HL-60 (cell line): ENCODE results near the gene CD151.

Experiments used
- DNase-seq, 2 experiments: peaks; one replicate each; pipeline ENCODE4 v3.0.0-alpha.2; 2010 to 2020; ENCODE audit warnings: low read depth in 1 of 2, low spot score in 1 of 2
- H3K27ac ChIP-seq: fragments of 250-450 bp; sonication (Bioruptor Pico); replicated peaks from 2 replicates; pipeline ENCODE4 v1.5.1; 2020; ENCODE audit warnings: mild to moderate bottlenecking, moderate library complexity
- H3K27me3 ChIP-seq: fragments of 250-450 bp; sonication (Bioruptor Pico); 2 replicates; pipeline ENCODE4 v1.5.1; 2021; ENCODE audit warnings: mild to moderate bottlenecking, moderate library complexity; ENCODE audit not compliant: insufficient read depth, poor library complexity, severe bottlenecking
- H3K4me3 ChIP-seq: replicated peaks from 2 replicates; pipeline ENCODE4 v1.5.1; 2011; ENCODE audit warnings: mild to moderate bottlenecking, control low read depth, low read length; ENCODE audit not compliant: insufficient read depth
- GABPA ChIP-seq: IDR thresholded peaks from 2 replicates; pipeline ENCODE4 v1.6.1; 2012; ENCODE audit warnings: low read depth
- POLR2AphosphoS5 ChIP-seq: IDR thresholded peaks from 2 replicates; pipeline ENCODE4 v1.6.1; 2012; ENCODE audit warnings: low read depth
- SPI1 ChIP-seq: IDR thresholded peaks from 2 replicates; pipeline ENCODE4 v1.6.1; 2012; ENCODE audit warnings: low read depth, mild to moderate bottlenecking, borderline replicate concordance
- TF ChIP-seq, protein P1 (sequence below): IDR thresholded peaks from 2 replicates; pipeline ENCODE4 v1.6.1; 2012; ENCODE audit warnings: low read depth; ENCODE audit not compliant: insufficient replicate concordance
- TF ChIP-seq, protein P2 (sequence below): IDR thresholded peaks from one replicate; pipeline ENCODE4 v1.5.1; 2011; ENCODE audit warnings: low read length, control low read depth, inconsistent platforms; ENCODE audit not compliant: insufficient read depth

Gene CD151

DNA sequence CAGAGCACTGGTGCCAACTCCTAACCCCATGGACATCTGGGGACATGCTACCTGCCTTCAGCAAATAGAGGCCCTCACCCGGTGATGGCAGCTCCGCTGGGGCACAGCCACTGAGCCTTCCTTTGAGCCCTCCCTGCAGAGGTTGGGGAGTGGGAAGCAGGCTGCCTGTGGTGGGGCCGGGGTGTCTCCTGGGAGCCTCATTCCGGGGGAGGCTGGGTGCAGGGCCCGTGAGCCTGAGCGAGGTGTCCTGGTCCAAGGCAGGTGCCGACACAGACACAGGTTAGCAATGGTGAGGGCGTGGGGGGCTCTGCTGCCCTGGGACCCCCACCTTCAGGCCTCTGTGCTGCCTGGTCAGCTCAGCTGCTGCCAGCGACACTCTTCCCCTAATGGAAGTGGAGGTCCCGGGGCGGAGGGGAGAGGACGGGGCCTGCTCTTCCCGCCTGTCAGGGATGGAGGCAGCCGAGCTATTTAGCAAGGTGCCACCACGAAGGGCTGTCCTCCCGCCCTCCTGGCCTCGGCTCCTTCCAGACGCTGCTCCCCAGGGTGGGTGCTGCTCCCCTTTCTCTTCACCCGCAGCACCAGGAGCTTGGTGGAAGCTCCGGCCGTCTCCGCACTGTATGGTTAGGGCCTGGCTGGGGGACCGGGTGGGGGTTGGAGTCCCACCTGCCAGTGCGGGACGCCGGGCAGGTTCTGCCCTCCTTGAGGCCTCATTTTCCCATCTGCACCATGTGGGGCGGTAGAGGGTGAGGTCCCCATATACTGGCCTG lies 21.1 kb downstream of the CD151 start:
- no peak for TF ChIP-seq SPI1
- no peak for TF ChIP-seq POLR2AphosphoS5
- TF ChIP-seq, protein P1, sequence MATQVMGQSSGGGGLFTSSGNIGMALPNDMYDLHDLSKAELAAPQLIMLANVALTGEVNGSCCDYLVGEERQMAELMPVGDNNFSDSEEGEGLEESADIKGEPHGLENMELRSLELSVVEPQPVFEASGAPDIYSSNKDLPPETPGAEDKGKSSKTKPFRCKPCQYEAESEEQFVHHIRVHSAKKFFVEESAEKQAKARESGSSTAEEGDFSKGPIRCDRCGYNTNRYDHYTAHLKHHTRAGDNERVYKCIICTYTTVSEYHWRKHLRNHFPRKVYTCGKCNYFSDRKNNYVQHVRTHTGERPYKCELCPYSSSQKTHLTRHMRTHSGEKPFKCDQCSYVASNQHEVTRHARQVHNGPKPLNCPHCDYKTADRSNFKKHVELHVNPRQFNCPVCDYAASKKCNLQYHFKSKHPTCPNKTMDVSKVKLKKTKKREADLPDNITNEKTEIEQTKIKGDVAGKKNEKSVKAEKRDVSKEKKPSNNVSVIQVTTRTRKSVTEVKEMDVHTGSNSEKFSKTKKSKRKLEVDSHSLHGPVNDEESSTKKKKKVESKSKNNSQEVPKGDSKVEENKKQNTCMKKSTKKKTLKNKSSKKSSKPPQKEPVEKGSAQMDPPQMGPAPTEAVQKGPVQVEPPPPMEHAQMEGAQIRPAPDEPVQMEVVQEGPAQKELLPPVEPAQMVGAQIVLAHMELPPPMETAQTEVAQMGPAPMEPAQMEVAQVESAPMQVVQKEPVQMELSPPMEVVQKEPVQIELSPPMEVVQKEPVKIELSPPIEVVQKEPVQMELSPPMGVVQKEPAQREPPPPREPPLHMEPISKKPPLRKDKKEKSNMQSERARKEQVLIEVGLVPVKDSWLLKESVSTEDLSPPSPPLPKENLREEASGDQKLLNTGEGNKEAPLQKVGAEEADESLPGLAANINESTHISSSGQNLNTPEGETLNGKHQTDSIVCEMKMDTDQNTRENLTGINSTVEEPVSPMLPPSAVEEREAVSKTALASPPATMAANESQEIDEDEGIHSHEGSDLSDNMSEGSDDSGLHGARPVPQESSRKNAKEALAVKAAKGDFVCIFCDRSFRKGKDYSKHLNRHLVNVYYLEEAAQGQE = no peak
- TF ChIP-seq, protein P2, sequence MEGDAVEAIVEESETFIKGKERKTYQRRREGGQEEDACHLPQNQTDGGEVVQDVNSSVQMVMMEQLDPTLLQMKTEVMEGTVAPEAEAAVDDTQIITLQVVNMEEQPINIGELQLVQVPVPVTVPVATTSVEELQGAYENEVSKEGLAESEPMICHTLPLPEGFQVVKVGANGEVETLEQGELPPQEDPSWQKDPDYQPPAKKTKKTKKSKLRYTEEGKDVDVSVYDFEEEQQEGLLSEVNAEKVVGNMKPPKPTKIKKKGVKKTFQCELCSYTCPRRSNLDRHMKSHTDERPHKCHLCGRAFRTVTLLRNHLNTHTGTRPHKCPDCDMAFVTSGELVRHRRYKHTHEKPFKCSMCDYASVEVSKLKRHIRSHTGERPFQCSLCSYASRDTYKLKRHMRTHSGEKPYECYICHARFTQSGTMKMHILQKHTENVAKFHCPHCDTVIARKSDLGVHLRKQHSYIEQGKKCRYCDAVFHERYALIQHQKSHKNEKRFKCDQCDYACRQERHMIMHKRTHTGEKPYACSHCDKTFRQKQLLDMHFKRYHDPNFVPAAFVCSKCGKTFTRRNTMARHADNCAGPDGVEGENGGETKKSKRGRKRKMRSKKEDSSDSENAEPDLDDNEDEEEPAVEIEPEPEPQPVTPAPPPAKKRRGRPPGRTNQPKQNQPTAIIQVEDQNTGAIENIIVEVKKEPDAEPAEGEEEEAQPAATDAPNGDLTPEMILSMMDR = no peak
- no peak for TF ChIP-seq GABPA
- no peak overlapping the region for H3K27ac ChIP-seq

GRCh38 chr11:854601-855329 lies 22.0 kb downstream of the CD151 start:
- Histone ChIP-seq H3K4me3 (no peak overlapping the region), H3K27me3 (no peaks in the 10 kb centered on the region), H3K27ac (no peak overlapping the region)
- no peak for TF ChIP-seq POLR2AphosphoS5
- TF ChIP-seq, protein P1 = no peak
- no peak for TF ChIP-seq GABPA
- TF ChIP-seq, protein P2 = no peak
- TF ChIP-seq SPI1 = no peak
- no peak for DNase-seq

More for the DNA sequence above, 21.1 kb downstream of the CD151 start:
- H3K4me3 ChIP-seq = no peak overlapping the region
- peaks cover 5% of the 10 kb centered on the region for H3K27me3 ChIP-seq
- no peak for DNase-seq

DNA sequence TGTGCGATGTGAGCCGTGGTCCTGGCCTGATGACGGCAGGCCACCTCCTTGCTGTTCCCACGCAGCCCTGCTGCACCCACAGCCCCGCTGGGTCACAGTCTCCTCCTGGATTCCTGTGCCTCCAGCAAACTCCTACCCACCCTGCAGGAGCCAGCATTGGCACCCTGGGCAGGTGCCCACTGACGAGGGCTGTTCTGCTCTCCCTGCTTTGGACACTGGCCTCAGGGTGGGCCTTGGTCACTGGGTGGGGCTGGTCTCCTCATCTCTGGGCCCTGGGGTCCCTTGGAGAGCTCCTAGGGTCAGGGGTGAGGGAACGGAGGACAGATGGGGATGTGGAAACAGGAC lies 22.6 kb downstream of the CD151 start:
- TF ChIP-seq, protein P2 = no peak
- TF ChIP-seq, protein P1 = no peak
- TF ChIP-seq GABPA (no peak), SPI1 (no peak), POLR2AphosphoS5 (no peak)
- H3K4me3 ChIP-seq = no peak overlapping the region
- no peak for DNase-seq
- no peak overlapping the region for H3K27ac ChIP-seq
- no peaks in the 10 kb centered on the region for H3K27me3 ChIP-seq
